HepG2 (cell line): ENCODE results near the gene ZNF474. TPM values are rescaled to one million over a fixed set of nuclear protein-coding genes. Genes with fewer than 3 reads are reported as not detected.

Experiments used
- AGO1 ChIP-seq: fragments of 200-400 bp; formaldehyde crosslinking; IDR thresholded peaks from 2 replicates; pipeline ENCODE4 v1.6.1; 2017; ENCODE audit warnings: mild to moderate bottlenecking, low read depth, low read length, moderate library complexity; ENCODE audit not compliant: poor library complexity, severe bottlenecking
- CBX2 ChIP-seq, 2 experiments: fragments of 200-600 bp in 1 of 2; sonication (generic); formaldehyde crosslinking in 1 of 2; IDR thresholded peaks; 2 replicates each; pipeline versions ENCODE4 v1.7.0 to v1.8.1; 2018 to 2022; ENCODE audit warnings: low read depth in 2 of 2, low read length in 1 of 2, mild to moderate bottlenecking in 1 of 2, missing genetic modification reagents in 1 of 2
- CTCF ChIP-seq: sonication (generic); formaldehyde crosslinking; IDR thresholded peaks from 2 replicates; pipeline ENCODE4 v1.5.0; 2020; ENCODE audit warnings: mild to moderate bottlenecking, missing genetic modification reagents, moderate library complexity
- HCFC1 ChIP-seq: fragments of 150-350 bp; IDR thresholded peaks from 2 replicates; pipeline ENCODE4 v1.6.1; 2014; ENCODE audit warnings: low read depth, low read length
- HIVEP1 ChIP-seq: sonication (generic); formaldehyde crosslinking; IDR thresholded peaks from 2 replicates; pipeline ENCODE4 v1.4.0; 2020; ENCODE audit warnings: mild to moderate bottlenecking, missing genetic modification reagents
- HNF4G ChIP-seq, 2 experiments: sonication (generic) in 1 of 2; formaldehyde crosslinking in 1 of 2; IDR thresholded peaks; 2 replicates each; pipeline versions ENCODE4 v1.4.0 to v1.6.1; 2011 to 2020; ENCODE audit warnings: borderline replicate concordance in 2 of 2, low read depth in 2 of 2, mild to moderate bottlenecking in 2 of 2, low read length in 1 of 2, missing genetic modification reagents in 1 of 2, moderate library complexity in 1 of 2
- NCOA5 ChIP-seq: sonication (generic); formaldehyde crosslinking; IDR thresholded peaks from 2 replicates; pipeline ENCODE4 v1.4.0; 2020; ENCODE audit warnings: missing genetic modification reagents
- NFRKB ChIP-seq: fragments of 450-650 bp; IDR thresholded peaks from 2 replicates; pipeline ENCODE4 v1.6.1; 2017
- PBX3 ChIP-seq: sonication (generic); formaldehyde crosslinking; IDR thresholded peaks from 2 replicates; pipeline ENCODE4 v1.8.1; 2023; ENCODE audit warnings: missing genetic modification reagents, inconsistent platforms, borderline replicate concordance
- RFX5 ChIP-seq: IDR thresholded peaks from 2 replicates; pipeline ENCODE4 v1.6.1; 2011; ENCODE audit warnings: low read depth, low read length, improper control_type of control experiment
- RFXANK ChIP-seq: IDR thresholded peaks from 2 replicates; pipeline ENCODE4 v1.6.1; 2016
- SNAPC2 ChIP-seq: sonication (generic); formaldehyde crosslinking; IDR thresholded peaks from 2 replicates; pipeline ENCODE4 v1.8.1; 2022; ENCODE audit warnings: mild to moderate bottlenecking, missing genetic modification reagents
- TCF12 ChIP-seq, 2 experiments: fragments of 450-650 bp in 1 of 2; sonication (generic) in 1 of 2; formaldehyde crosslinking in 1 of 2; IDR thresholded peaks; 2 replicates each; pipeline versions ENCODE4 v1.6.1 to v1.8.0; 2017 to 2022; ENCODE audit warnings: antibody characterized with exemption in 1 of 2, mild to moderate bottlenecking in 1 of 2, missing genetic modification reagents in 1 of 2, moderate library complexity in 1 of 2
- ZMAT5 ChIP-seq: sonication (generic); formaldehyde crosslinking; IDR thresholded peaks from 2 replicates; pipeline ENCODE4 v1.5.0; 2020; ENCODE audit warnings: mild to moderate bottlenecking, low read depth, missing genetic modification reagents, borderline replicate concordance
- ZNF724P ChIP-seq: sonication (generic); formaldehyde crosslinking; IDR thresholded peaks from 2 replicates; pipeline ENCODE4 v1.8.0; 2022; ENCODE audit warnings: missing genetic modification reagents, borderline replicate concordance
- ZNF891 ChIP-seq: sonication (generic); formaldehyde crosslinking; IDR thresholded peaks from 2 replicates; pipeline ENCODE4 v1.5.0; 2020; ENCODE audit warnings: mild to moderate bottlenecking, missing genetic modification reagents
- ZSCAN25 ChIP-seq: sonication (generic); formaldehyde crosslinking; IDR thresholded peaks from 2 replicates; pipeline ENCODE4 v1.8.0; 2022; ENCODE audit warnings: mild to moderate bottlenecking, missing genetic modification reagents
- polyA plus RNA-seq, 8 experiments: library from polyadenylated mRNA; depleted of rRNA in 3 of 8; stranded (reverse) in 7 of 8; unstranded in 1 of 8; fragments of >200 nt; fragmentation: Illumina TruSeq in 4 of 8; extraction: Trizol in 4 of 8; gene quantifications; 2 replicates each; pipeline versions ENCODE4 v1.2.1 to v1.2.3, GENCODE V29; 2011 to 2016; ENCODE audit warnings: low read depth in 4 of 8, missing spikeins in 1 of 8, mixed read lengths in 1 of 8; ENCODE audit not compliant: insufficient read depth in 1 of 8
- total RNA-seq, 5 experiments: library from RNA; depleted of rRNA; stranded (reverse); fragments of >200 nt; fragmentation: Illumina TruSeq; extraction: Trizol; gene quantifications; 2 replicates each; pipeline ENCODE4 v1.2.3, GENCODE V29; 2016; ENCODE audit warnings: low read depth in 1 of 5

Gene ZNF474
- total and polyA plus RNA-seq, 2 of the 13 experiments (the other 11 are each of a cell fraction or from before 2014, with no cell fraction given), result 0.07 TPM; not detected in 1

- TF ChIP-seq AGO1, result no peak
- TF ChIP-seq ZSCAN25 (CRISPR knock-in tag), result no peak
- no peak for TF ChIP-seq TCF12 (IDR thresholded peaks at IDR 0.05)
- no peak for TF ChIP-seq TCF12 (CRISPR knock-in tag; IDR thresholded peaks at IDR 0.05)
- TF ChIP-seq SNAPC2 (CRISPR knock-in tag), result no peak
- no peak for TF ChIP-seq ZNF891
- TF ChIP-seq NFRKB, result no peak
- no peak for TF ChIP-seq NCOA5
- TF ChIP-seq ZMAT5 (CRISPR knock-in tag), result no peak
- no peak for TF ChIP-seq RFX5
- no peak for TF ChIP-seq CTCF (CRISPR knock-in tag)
- no peak for TF ChIP-seq CBX2 (IDR thresholded peaks at IDR 0.05; ENCODE audit: low read depth, low read length)
- no peak for TF ChIP-seq CBX2 (CRISPR knock-in tag; IDR thresholded peaks at IDR 0.05; ENCODE audit: low read depth)
- TF ChIP-seq ZNF724P, result no peak
- no peak for TF ChIP-seq PBX3 (CRISPR knock-in tag)
- no peak for TF ChIP-seq HIVEP1 (CRISPR knock-in tag)
- no peak for TF ChIP-seq HCFC1
- TF ChIP-seq RFXANK, result no peak
- TF ChIP-seq HNF4G (IDR thresholded peaks at IDR 0.05; ENCODE audit: borderline replicate concordance, low read depth, low read length), result no peak
- TF ChIP-seq HNF4G (CRISPR knock-in tag; IDR thresholded peaks at IDR 0.05; ENCODE audit: borderline replicate concordance, low read depth), result no peak
Observed at GRCh38 chr5:122202952-122203351, 73.6 kb downstream of the ZNF474 start (continued).

Other genes with a start within 250 kb of the ZNF474 start
- 16.4 and 24.7 TPM in 2 replicates for gene SRFBP1, start 167.6 kb upstream of the ZNF474 start, total RNA-seq (2016; rRNA removed; fragmentation: Illumina TruSeq; extraction: Trizol)
- gene SRFBP1, start 167.6 kb upstream of the ZNF474 start, polyA plus RNA-seq (2011; rRNA removed), result 1.5 and 2.1 TPM in 2 replicates
- gene LOX, start 51.3 kb upstream of the ZNF474 start, total RNA-seq (2016; rRNA removed; fragmentation: Illumina TruSeq; extraction: Trizol), result 0.65 and 0.73 TPM in 2 replicates
- 165 and 173 TPM in 2 replicates for gene LOX, start 51.3 kb upstream of the ZNF474 start, polyA plus RNA-seq (2011; rRNA removed)
- not detected in 2 replicates for gene SNCAIP, start 182.7 kb downstream of the ZNF474 start, total RNA-seq (2016; rRNA removed; fragmentation: Illumina TruSeq; extraction: Trizol)
- not detected in 2 replicates for gene SNCAIP, start 182.7 kb downstream of the ZNF474 start, polyA plus RNA-seq (2011; rRNA removed)